COLO668 (cell line): ENCODE measurements around the gene FKBP6.
"Not testable (repeated sequence)": the region's sequence is repeated elsewhere in the genome, so short reads cannot be mapped to it uniquely, and the experiment has no call there.

Source experiments
- DNase-seq: peaks from one replicate; lab custom pipeline; 2025; ENCODE audit not compliant: unreplicated experiment; lab: John Stamatoyannopoulos, UW

The FKBP6 gene

GRCh38 chr7:73356159-73356558 is 28.2 kb downstream of the FKBP6 start:
- no peak for DNase-seq

- peak; percentile 18 for DNase-seq
Observed at GRCh38 chr7:73358590-73359275, 30.8 kb downstream of the FKBP6 start.

- DNase-seq = no peak
Observed at GRCh38 chr7:73359306-73359705, 31.3 kb downstream of the FKBP6 start.

GRCh38 chr7:73359746-73360375 is 31.9 kb downstream of the FKBP6 start:
- DNase-seq = no peak

GRCh38 chr7:73360590-73360989 is 32.6 kb downstream of the FKBP6 start:
- not testable (repeated sequence) for DNase-seq

GRCh38 chr7:73363225-73364005 is 35.5 kb downstream of the FKBP6 start:
- DNase-seq = no peak

- no peak for DNase-seq
Observed at GRCh38 chr7:73364006-73364728, 36.2 kb downstream of the FKBP6 start.

GRCh38 chr7:73366127-73366526 is 38.2 kb downstream of the FKBP6 start:
- no peak for DNase-seq

GRCh38 chr7:73366990-73367389 is 39.0 kb downstream of the FKBP6 start:
- no peak for DNase-seq

- DNase-seq = no peak
Observed at GRCh38 chr7:73369009-73369408, 41.0 kb downstream of the FKBP6 start.

- no peak for DNase-seq
Observed at GRCh38 chr7:73369622-73370021, 41.7 kb downstream of the FKBP6 start.

GRCh38 chr7:73373741-73374140 is 45.8 kb downstream of the FKBP6 start:
- no peak for DNase-seq

GRCh38 chr7:73376262-73376661 is 48.3 kb downstream of the FKBP6 start:
- not testable (repeated sequence) for DNase-seq

GRCh38 chr7:73376671-73377412 is 48.9 kb downstream of the FKBP6 start:
- DNase-seq = no peak

- not testable (repeated sequence) for DNase-seq
Observed at GRCh38 chr7:73377413-73378200, 49.6 kb downstream of the FKBP6 start.

- no peak for DNase-seq
Observed at GRCh38 chr7:73382934-73383503, 55.1 kb downstream of the FKBP6 start.

GRCh38 chr7:73387221-73387828 is 59.4 kb downstream of the FKBP6 start:
- no peak for DNase-seq

GRCh38 chr7:73387908-73388414 is 60.0 kb downstream of the FKBP6 start:
- DNase-seq = no peak

GRCh38 chr7:73391396-73391795 is 63.4 kb downstream of the FKBP6 start:
- DNase-seq = no peak
